ENCODE results near the gene HNRNPLL.

HNRNPLL gene

GRCh38 chr2:38524580-38524979 lies 78.1 kb downstream of the HNRNPLL start:
- Histone ChIP-seq H3K9me3 (ENCODE audit: control insufficient read depth, insufficient read depth, low read depth, low read length) (no peaks in the 10 kb centered on the region), H3K27ac (ENCODE audit: extremely low read depth, low read depth, low read length) (no peak overlapping the region), H3K4me1 (ENCODE audit: control insufficient read depth, insufficient read depth, low read length) (peaks cover 8% of the 10 kb centered on the region), H3K36me3 (ENCODE audit: control insufficient read depth in 2 of 2, insufficient read depth in 1 of 2, low read length in 2 of 2) (no peaks in the 10 kb centered on the region), H3K4me3 (ENCODE audit: low read depth, low read length) (no peak overlapping the region)
- POLR2A ChIA-PET = interaction anchor here (0.7 to 3.6 kb wide), 4 partner anchors 31 to 226 kb away, joined by 3 to 14 read pairs (median 4); partner anchors contain the start of gene SRSF7
- CTCF ChIA-PET = interaction anchor here (1.1 to 1.8 kb wide), 5 partner anchors 10 to 210 kb away, joined by 3 to 6 read pairs (median 4); no protein-coding TSS in a partner anchor
- TF ChIP-seq SCRT1 (tag by site-specific recombination; IDR thresholded peaks at IDR 0.05; ENCODE audit: borderline replicate concordance) (peak; percentile 44; the same call in 1 of the 2 replicates), ZNF707 (tag by site-specific recombination; IDR thresholded peaks at IDR 0.05) (no peak), ZNF37A (tag by site-specific recombination; IDR thresholded peaks at IDR 0.05) (no peak), SCRT2 (tag by site-specific recombination; IDR thresholded peaks at IDR 0.05) (peak; percentile 68; the same call in 1 of the 2 replicates), ZIC2 (tag by site-specific recombination; IDR thresholded peaks at IDR 0.05) (peak; percentile 73)

- Histone ChIP-seq H3K9me3 (ENCODE audit: control insufficient read depth, insufficient read depth, low read depth, low read length) (no peaks in the 10 kb centered on the region), H3K4me1 (ENCODE audit: control insufficient read depth, insufficient read depth, low read length) (peaks cover 8% of the 10 kb centered on the region), H3K27ac (ENCODE audit: extremely low read depth, low read depth, low read length) (no peak overlapping the region), H3K4me3 (ENCODE audit: low read depth, low read length) (no peak overlapping the region), H3K36me3 (ENCODE audit: control insufficient read depth in 2 of 2, insufficient read depth in 1 of 2, low read length in 2 of 2) (no peaks in the 10 kb centered on the region)
- TF ChIP-seq ZNF692 (tag by site-specific recombination; IDR thresholded peaks at IDR 0.05) (peak; percentile 84), MZF1 (tag by site-specific recombination; IDR thresholded peaks at IDR 0.05; ENCODE audit: borderline replicate concordance) (peak; percentile 86), ZNF274 (IDR thresholded peaks at IDR 0.05; ENCODE audit: low read length) (no peak), ZNF274 (tag by site-specific recombination; IDR thresholded peaks at IDR 0.05; ENCODE audit: borderline replicate concordance) (no peak), ZFP69B (tag by site-specific recombination; IDR thresholded peaks at IDR 0.05) (peak; percentile 86)
- TF ChIP-seq, protein P1, sequence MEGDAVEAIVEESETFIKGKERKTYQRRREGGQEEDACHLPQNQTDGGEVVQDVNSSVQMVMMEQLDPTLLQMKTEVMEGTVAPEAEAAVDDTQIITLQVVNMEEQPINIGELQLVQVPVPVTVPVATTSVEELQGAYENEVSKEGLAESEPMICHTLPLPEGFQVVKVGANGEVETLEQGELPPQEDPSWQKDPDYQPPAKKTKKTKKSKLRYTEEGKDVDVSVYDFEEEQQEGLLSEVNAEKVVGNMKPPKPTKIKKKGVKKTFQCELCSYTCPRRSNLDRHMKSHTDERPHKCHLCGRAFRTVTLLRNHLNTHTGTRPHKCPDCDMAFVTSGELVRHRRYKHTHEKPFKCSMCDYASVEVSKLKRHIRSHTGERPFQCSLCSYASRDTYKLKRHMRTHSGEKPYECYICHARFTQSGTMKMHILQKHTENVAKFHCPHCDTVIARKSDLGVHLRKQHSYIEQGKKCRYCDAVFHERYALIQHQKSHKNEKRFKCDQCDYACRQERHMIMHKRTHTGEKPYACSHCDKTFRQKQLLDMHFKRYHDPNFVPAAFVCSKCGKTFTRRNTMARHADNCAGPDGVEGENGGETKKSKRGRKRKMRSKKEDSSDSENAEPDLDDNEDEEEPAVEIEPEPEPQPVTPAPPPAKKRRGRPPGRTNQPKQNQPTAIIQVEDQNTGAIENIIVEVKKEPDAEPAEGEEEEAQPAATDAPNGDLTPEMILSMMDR (tag by site-specific recombination; IDR thresholded peaks at IDR 0.05) = peak; percentile 22; the same call in 1 of the 2 replicates
- CTCF ChIA-PET = interaction anchor here (0.6 to 1.8 kb wide), 8 partner anchors 9 to 223 kb away, joined by 3 to 6 read pairs (median 4); no protein-coding TSS in a partner anchor
- POLR2A ChIA-PET = interaction anchor here (0.7 to 3.6 kb wide), 4 partner anchors 32 to 227 kb away, joined by 3 to 14 read pairs (median 4); partner anchors contain the start of gene SRSF7
Measured at GRCh38 chr2:38523728-38524437, 78.8 kb downstream of the HNRNPLL start.

GRCh38 chr2:38522754-38523349 lies 79.9 kb downstream of the HNRNPLL start:
- Histone ChIP-seq H3K4me1 (ENCODE audit: control insufficient read depth, insufficient read depth, low read length) (peaks cover 7% of the 10 kb centered on the region), H3K4me3 (ENCODE audit: low read depth, low read length) (no peak overlapping the region), H3K27ac (ENCODE audit: extremely low read depth, low read depth, low read length) (no peak overlapping the region), H3K36me3 (ENCODE audit: control insufficient read depth in 2 of 2, insufficient read depth in 1 of 2, low read length in 2 of 2) (no peaks in the 10 kb centered on the region), H3K9me3 (ENCODE audit: control insufficient read depth, insufficient read depth, low read depth, low read length) (no peaks in the 10 kb centered on the region)
- CTCF ChIA-PET = interaction anchor here (0.6 to 1.8 kb wide), 5 partner anchors 10 to 222 kb away, joined by 3 to 6 read pairs (median 4); no protein-coding TSS in a partner anchor
- POLR2A ChIA-PET = interaction anchor here (0.7 to 3.6 kb wide), 2 partner anchors 10 to 228 kb away, joined by 5 to 14 read pairs; partner anchors contain the start of gene SRSF7
- no peak for TF ChIP-seq KLF7 (tag by site-specific recombination; IDR thresholded peaks at IDR 0.05; ENCODE audit: borderline replicate concordance)
- TF ChIP-seq GLIS1 (tag by site-specific recombination; IDR thresholded peaks at IDR 0.05) = no peak
- no peak for TF ChIP-seq ZNF239 (tag by site-specific recombination; IDR thresholded peaks at IDR 0.05)
- no peak for TF ChIP-seq PRDM2 (tag by site-specific recombination; IDR thresholded peaks at IDR 0.05; ENCODE audit: borderline replicate concordance)
- TF ChIP-seq ZNF157 (tag by site-specific recombination; IDR thresholded peaks at IDR 0.05) = no peak
- no peak for TF ChIP-seq ZSCAN16 (tag by site-specific recombination; IDR thresholded peaks at IDR 0.05)
- TF ChIP-seq, protein P2, sequence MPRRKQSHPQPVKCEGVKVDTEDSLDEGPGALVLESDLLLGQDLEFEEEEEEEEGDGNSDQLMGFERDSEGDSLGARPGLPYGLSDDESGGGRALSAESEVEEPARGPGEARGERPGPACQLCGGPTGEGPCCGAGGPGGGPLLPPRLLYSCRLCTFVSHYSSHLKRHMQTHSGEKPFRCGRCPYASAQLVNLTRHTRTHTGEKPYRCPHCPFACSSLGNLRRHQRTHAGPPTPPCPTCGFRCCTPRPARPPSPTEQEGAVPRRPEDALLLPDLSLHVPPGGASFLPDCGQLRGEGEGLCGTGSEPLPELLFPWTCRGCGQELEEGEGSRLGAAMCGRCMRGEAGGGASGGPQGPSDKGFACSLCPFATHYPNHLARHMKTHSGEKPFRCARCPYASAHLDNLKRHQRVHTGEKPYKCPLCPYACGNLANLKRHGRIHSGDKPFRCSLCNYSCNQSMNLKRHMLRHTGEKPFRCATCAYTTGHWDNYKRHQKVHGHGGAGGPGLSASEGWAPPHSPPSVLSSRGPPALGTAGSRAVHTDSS (tag by site-specific recombination; IDR thresholded peaks at IDR 0.05) = no peak
- TF ChIP-seq MEIS1 (CRISPR knock-in tag; IDR thresholded peaks at IDR 0.05; ENCODE audit: borderline replicate concordance) = no peak

Measured in HEK293 (cell line).